ENCODE measurements around the gene SEMA6A.

The SEMA6A gene

GRCh38 chr5:116492776-116493175 is 81.8 kb downstream of the SEMA6A start:
- no peak for DNase-seq (ENCODE audit: low read depth)

- DNase-seq (ENCODE audit: low read depth), result no peak
These were observed 82.5 kb downstream of the SEMA6A start for GRCh38 chr5:116492016-116492623.

- no peak for DNase-seq (ENCODE audit: low read depth)
These were observed 86.1 kb downstream of the SEMA6A start for GRCh38 chr5:116488356-116489041.

GRCh38 chr5:116487045-116487444 is 87.6 kb downstream of the SEMA6A start:
- DNase-seq (ENCODE audit: low read depth), result no peak

- no peak for DNase-seq (ENCODE audit: low read depth)
These were observed 88.0 kb downstream of the SEMA6A start for GRCh38 chr5:116486588-116486987.

GRCh38 chr5:116484645-116485044 is 90.0 kb downstream of the SEMA6A start:
- no peak for DNase-seq (ENCODE audit: low read depth)

GRCh38 chr5:116482394-116482793 is 92.2 kb downstream of the SEMA6A start:
- DNase-seq (ENCODE audit: low read depth), result no peak

- no peak for DNase-seq (ENCODE audit: low read depth)
These were observed 93.6 kb downstream of the SEMA6A start for GRCh38 chr5:116480894-116481510.

GRCh38 chr5:116479776-116480675 is 94.6 kb downstream of the SEMA6A start:
- no peak for DNase-seq (ENCODE audit: low read depth)

- no peak for DNase-seq (ENCODE audit: low read depth)
These were observed 96.1 kb downstream of the SEMA6A start for GRCh38 chr5:116478491-116478890.

- no peak for DNase-seq (ENCODE audit: low read depth)
These were observed 97.6 kb downstream of the SEMA6A start for GRCh38 chr5:116476897-116477537.

- DNase-seq (ENCODE audit: low read depth), result no peak
These were observed 99.3 kb downstream of the SEMA6A start for GRCh38 chr5:116475338-116475737.

GRCh38 chr5:116473706-116474105 is 100.9 kb downstream of the SEMA6A start:
- no peak for DNase-seq (ENCODE audit: low read depth)

GRCh38 chr5:116472274-116472673 is 102.3 kb downstream of the SEMA6A start:
- DNase-seq (ENCODE audit: low read depth), result no peak

- no peak for DNase-seq (ENCODE audit: low read depth)
These were observed 105.0 kb downstream of the SEMA6A start for GRCh38 chr5:116469631-116470030.

- no peak for DNase-seq (ENCODE audit: low read depth)
These were observed 106.0 kb downstream of the SEMA6A start for GRCh38 chr5:116468583-116468982.

- DNase-seq (ENCODE audit: low read depth), result no peak
These were observed 107.2 kb downstream of the SEMA6A start for GRCh38 chr5:116467465-116467843.

GRCh38 chr5:116466727-116467464 is 107.7 kb downstream of the SEMA6A start:
- DNase-seq (ENCODE audit: low read depth), result no peak

- no peak for DNase-seq (ENCODE audit: low read depth)
These were observed 109.2 kb downstream of the SEMA6A start for GRCh38 chr5:116465411-116465810.

- no peak for DNase-seq (ENCODE audit: low read depth)
These were observed 110.4 kb downstream of the SEMA6A start for GRCh38 chr5:116464144-116464708.

GRCh38 chr5:116462500-116462899 is 112.1 kb downstream of the SEMA6A start:
- no peak for DNase-seq (ENCODE audit: low read depth)
